ENCODE data around the gene EML4. TPM values are rescaled to one million over a fixed set of nuclear protein-coding genes. Genes with fewer than 3 reads are reported as not detected.
A peak's percentile ranks its signal among the peaks of the same experiment; 100 is the strongest.

The EML4 gene
- total and polyA plus RNA-seq, 2 donors from 2014 or later = 13.0 to 53.6 TPM

DNA sequence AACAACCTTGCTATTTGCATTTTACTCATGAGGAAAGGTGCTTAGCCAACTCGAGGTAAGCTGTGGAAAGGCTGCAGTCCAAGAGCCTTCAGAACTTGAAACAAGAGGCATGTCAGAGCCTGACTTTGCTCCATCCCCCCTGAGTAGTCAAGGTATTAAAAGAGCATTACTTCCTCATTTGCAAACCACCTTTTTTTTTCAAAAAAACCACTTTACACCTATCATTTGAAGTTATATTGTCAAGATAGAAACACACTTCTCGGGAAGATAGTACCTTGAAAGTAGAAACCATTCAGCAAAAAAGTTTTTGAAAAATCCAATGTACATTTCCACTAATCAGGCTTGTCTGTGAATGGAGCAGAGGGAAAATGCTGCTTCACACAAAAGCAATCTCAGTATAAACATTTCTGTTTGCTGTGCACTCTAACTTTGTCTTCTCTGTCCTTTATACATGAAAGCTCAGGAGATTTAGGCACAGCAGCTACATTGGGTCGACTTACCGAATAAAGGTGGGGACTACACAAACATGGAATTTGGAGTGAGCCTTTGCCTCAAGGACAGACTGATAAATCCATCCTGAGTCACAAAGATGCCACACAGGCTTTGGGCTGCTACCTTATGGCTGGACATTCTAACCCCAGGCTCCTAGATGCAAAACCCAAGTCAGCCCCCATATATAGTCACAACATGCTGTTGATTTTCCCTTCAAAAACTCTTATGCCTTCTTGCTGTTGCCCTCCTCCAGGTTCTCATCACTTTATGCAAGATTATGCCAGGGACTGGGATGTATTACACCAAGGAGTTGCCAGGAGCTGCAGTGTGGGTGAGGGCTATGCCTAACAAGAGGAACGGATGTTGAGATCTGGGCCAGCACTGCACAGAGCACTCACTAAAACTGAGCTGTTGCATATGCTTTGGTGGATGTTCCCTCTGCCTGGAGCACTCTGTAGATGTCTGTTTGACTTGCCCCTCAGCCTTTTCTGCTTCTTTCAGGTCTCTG, 41.4 kb upstream of the EML4 start:
- FAIRE-seq (no peak), DNase-seq (no peak)
- no peaks in the 10 kb centered on the region for H3K36me3 ChIP-seq (ENCODE audit: control insufficient read depth in 2 of 3, insufficient read depth in 3 of 3, low read length in 3 of 3)
- no peak overlapping the region for H3K4me3 ChIP-seq (ENCODE audit: low read length in 3 of 3)
- TF ChIP-seq, protein P1, sequence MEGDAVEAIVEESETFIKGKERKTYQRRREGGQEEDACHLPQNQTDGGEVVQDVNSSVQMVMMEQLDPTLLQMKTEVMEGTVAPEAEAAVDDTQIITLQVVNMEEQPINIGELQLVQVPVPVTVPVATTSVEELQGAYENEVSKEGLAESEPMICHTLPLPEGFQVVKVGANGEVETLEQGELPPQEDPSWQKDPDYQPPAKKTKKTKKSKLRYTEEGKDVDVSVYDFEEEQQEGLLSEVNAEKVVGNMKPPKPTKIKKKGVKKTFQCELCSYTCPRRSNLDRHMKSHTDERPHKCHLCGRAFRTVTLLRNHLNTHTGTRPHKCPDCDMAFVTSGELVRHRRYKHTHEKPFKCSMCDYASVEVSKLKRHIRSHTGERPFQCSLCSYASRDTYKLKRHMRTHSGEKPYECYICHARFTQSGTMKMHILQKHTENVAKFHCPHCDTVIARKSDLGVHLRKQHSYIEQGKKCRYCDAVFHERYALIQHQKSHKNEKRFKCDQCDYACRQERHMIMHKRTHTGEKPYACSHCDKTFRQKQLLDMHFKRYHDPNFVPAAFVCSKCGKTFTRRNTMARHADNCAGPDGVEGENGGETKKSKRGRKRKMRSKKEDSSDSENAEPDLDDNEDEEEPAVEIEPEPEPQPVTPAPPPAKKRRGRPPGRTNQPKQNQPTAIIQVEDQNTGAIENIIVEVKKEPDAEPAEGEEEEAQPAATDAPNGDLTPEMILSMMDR (IDR thresholded peaks at IDR 0.05; ENCODE audit: borderline replicate concordance, extremely low read depth, insufficient read depth) = no peak
- no peak overlapping the region for H3K9ac ChIP-seq (ENCODE audit: low read length in 3 of 3)
- no peak overlapping the region for H3K27ac ChIP-seq (ENCODE audit: low read depth in 2 of 2, low read length in 2 of 2)
- intact Hi-C loops (cut with DNase I) = no loop called here
- H3K4me1 ChIP-seq (ENCODE audit: control insufficient read depth in 2 of 3, insufficient read depth in 2 of 3, low read depth in 1 of 3, low read length in 3 of 3) = peaks cover 9 to 25% (median 14%) of the 10 kb centered on the region in 3 donors
- H3K9me3 ChIP-seq (ENCODE audit: control insufficient read depth in 2 of 3, insufficient read depth in 1 of 3, low read length in 3 of 3) = no peaks in the 10 kb centered on the region
- no peaks in the 10 kb centered on the region for H3K27me3 ChIP-seq (ENCODE audit: control insufficient read depth, insufficient read depth, low read length)

DNA sequence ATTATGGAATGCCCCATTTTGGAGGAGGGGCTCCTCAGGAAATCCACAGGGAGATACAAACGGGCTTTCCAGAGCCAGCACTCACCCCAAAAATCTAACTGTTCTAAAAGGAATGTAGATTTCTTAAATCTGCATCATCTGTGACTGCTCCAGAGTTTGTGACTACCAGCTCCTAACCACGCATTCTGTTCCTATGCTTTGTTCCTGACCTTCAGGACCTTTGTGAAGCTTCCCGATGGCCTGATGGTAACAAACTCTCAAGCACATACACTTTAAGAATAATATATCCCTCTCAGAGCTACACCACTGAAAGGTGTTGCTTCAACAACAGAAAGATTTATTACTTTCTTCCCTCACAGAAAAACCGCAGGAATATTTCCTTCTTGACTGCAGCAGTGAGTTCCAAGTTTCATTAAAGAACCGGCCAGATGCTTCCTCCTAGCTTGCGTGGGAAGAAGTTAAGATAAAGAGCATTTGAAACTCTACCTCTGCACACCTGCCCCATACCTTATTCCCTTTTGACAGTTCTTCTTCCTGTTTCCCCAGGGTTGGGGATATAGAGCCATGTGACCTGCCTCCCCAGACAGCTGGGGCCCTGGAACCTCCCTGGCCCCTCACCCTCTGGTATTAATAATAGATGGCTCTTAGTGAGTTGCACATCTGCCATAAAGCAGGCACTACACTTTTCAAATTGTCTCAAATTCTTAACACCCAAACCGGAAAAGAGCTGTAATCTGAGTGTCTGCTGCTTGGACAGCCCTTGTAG, 40.2 kb upstream of the EML4 start:
- Histone ChIP-seq H3K27ac (ENCODE audit: low read depth in 2 of 2, low read length in 2 of 2) (peak overlapping the region in 1 of 2 donors; percentile 10), H3K9me3 (ENCODE audit: control insufficient read depth in 2 of 3, insufficient read depth in 1 of 3, low read length in 3 of 3) (no peaks in the 10 kb centered on the region), H3K36me3 (ENCODE audit: control insufficient read depth in 2 of 3, insufficient read depth in 3 of 3, low read length in 3 of 3) (no peaks in the 10 kb centered on the region), H3K4me3 (ENCODE audit: low read length in 3 of 3) (no peak overlapping the region), H3K4me1 (ENCODE audit: control insufficient read depth in 2 of 3, insufficient read depth in 2 of 3, low read depth in 1 of 3, low read length in 3 of 3) (peaks cover 5 to 31% (median 16%) of the 10 kb centered on the region in 3 donors), H3K27me3 (ENCODE audit: control insufficient read depth, insufficient read depth, low read length) (no peaks in the 10 kb centered on the region), H3K9ac (ENCODE audit: low read length in 3 of 3) (no peak overlapping the region)
- FAIRE-seq = no peak
- TF ChIP-seq, protein P1 (IDR thresholded peaks at IDR 0.05; ENCODE audit: borderline replicate concordance, extremely low read depth, insufficient read depth) = no peak
- intact Hi-C loops (cut with DNase I) = no loop called here
- DNase-seq = peak in 3 of 5 donors; percentile 58 to 85 (median 83)

DNA sequence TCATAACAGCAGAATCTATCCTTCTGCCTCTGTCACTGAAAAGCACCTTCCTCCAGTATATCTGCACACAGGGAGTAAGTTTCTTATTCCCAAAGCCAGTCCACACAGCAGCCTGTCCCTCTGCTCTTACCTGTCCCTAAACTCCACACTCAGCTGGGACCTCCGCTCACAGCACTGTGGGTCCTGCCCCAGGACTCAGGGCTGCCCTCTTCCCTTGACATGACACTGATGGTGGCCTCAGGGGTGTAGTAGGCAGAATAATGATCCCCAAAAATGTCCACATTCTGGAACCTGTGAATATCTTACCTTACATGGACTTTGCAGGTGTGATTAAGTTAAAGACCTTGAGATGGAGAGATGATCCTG, 39.7 kb upstream of the EML4 start:
- Histone ChIP-seq H3K9me3 (ENCODE audit: control insufficient read depth in 2 of 3, insufficient read depth in 1 of 3, low read length in 3 of 3) (no peaks in the 10 kb centered on the region), H3K27me3 (ENCODE audit: control insufficient read depth, insufficient read depth, low read length) (no peaks in the 10 kb centered on the region), H3K36me3 (ENCODE audit: control insufficient read depth in 2 of 3, insufficient read depth in 3 of 3, low read length in 3 of 3) (no peaks in the 10 kb centered on the region), H3K4me3 (ENCODE audit: low read length in 3 of 3) (no peak overlapping the region), H3K4me1 (ENCODE audit: control insufficient read depth in 2 of 3, insufficient read depth in 2 of 3, low read depth in 1 of 3, low read length in 3 of 3) (peaks cover 3 to 31% (median 16%) of the 10 kb centered on the region in 3 donors), H3K9ac (ENCODE audit: low read length in 3 of 3) (no peak overlapping the region), H3K27ac (ENCODE audit: low read depth in 2 of 2, low read length in 2 of 2) (no peak overlapping the region)
- no peak for DNase-seq
- intact Hi-C loops (cut with DNase I) = no loop called here
- TF ChIP-seq, protein P1 (IDR thresholded peaks at IDR 0.05; ENCODE audit: borderline replicate concordance, extremely low read depth, insufficient read depth) = no peak
- FAIRE-seq = no peak
